Measurements from ENCODE around the gene RAB32. TPM values are rescaled to one million over a fixed set of nuclear protein-coding genes. Genes with fewer than 3 reads are reported as not detected.
"Not testable (repeated sequence)": the region's sequence is repeated elsewhere in the genome, so short reads cannot be mapped to it uniquely, and the experiment has no call there.

Gene RAB32
- 10.0 TPM for total RNA-seq

DNA sequence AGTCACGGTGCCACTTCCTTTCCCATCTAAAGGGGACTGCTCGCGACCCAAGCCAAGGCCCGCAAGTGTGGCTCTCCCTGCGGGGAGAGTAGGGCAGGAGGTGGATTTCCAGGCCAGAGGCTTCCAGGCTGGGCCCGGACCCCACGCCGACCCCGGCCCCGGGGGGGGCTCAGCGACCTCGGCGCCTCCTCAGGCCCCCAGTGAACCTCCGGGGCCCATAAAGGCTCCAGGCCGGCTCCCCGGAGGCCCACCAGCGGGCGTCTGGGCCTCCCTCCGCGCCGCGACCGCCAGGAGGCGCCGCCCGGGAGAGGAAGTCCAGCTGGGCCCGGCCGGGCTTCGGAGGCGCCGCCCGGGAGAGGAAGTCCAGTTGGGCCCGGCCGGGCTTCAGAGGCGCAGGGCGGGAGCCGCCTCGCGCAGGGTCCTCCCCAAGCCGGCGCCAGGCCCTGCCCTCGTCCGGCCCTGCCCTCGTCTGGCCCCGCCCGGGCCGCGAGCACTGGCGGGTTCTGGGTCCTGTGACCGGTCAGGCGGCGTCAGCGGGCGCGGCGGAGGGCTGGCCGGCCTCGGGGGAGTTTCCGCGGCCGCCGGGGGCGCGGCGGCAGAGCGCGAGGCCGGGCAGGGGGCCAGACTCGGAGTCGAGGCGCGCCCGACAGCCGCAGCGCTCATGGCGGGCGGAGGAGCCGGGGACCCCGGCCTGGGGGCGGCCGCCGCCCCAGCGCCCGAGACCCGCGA is at the start of gene RAB32:
Gene RAB32 (plus strand): TSS at position 623 of the 729 bp plus-strand sequence. CDS start 39 bp downstream, at position 662.
- DNase-seq, result peak; percentile 72

DNA sequence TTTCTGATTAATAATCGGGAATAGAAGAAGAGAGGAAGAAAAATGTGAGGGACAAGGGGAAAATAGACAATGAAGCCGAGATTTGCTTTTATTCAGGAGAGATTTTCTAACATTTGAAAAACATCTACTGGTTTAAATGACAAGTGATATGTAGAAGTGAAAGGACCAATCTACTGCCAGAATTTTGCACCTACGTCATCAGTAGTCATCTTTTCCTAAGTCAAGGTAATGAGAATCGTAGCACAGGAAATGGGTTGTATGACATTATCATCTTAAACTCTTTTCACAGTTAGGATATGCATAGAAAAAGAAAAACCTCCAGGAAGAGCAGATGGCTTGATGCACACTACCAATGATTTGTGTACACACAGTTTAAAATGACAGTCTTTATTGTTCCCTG is 45.3 kb upstream of the RAB32 start:
- no peak for DNase-seq

DNA sequence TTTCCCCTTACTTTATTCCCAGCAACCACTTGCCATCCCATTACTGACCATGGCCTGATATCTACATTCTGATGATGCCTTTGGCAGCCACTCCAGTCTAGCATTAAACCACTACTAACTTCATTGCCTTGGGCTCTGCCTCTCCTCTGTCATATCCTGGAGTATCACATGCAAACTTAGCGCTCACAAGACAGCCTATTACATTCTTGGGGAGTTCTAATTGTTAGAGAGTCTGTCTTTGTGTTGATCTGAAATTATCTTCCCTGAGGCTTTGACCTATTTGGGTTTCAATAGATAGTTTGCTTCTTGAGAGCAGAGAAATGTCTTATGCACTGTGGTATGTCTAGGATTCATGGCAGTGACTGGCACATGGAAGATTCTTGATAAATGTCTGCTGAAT is 40.5 kb upstream of the RAB32 start:
- no peak for DNase-seq

DNA sequence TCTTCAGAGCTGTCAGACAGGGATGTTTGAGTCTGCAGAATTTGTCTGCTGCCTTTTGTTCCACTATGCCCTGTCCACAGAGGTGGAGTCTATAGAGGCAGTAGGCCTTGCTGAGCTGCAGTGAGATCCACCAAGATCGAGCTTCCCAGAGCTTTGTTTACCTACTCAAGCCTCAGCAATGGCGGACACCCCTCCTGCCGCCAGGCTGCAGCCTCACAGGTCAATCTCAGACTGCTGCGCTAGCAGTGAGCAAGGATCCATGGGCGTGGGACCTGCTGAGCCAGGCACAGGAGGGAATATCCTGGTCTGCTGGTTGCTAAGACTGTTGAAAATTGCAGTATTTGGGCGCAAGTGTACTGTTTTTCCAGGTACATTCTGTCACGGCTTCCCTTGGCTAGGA is 28.4 kb upstream of the RAB32 start:
- no peak for DNase-seq

DNA sequence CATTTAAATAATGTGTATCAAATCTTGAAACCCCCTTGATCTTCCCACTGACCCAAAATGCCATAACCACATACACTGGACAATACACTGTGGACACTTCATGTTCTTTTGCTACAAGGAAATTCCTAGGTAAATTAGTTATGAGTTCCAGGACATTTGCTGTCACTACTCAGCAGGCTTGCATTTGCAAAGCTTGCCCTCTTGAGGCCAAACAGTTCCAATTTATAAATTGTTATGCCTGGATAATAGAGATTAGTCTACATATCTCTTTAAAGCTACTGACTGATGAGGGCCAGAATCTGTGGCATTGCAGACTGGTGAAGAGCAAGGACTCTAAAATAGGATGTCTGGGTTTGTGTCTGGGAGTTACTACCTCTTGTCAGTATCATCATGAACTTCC is 17.4 kb upstream of the RAB32 start:
- no peak for DNase-seq

DNA sequence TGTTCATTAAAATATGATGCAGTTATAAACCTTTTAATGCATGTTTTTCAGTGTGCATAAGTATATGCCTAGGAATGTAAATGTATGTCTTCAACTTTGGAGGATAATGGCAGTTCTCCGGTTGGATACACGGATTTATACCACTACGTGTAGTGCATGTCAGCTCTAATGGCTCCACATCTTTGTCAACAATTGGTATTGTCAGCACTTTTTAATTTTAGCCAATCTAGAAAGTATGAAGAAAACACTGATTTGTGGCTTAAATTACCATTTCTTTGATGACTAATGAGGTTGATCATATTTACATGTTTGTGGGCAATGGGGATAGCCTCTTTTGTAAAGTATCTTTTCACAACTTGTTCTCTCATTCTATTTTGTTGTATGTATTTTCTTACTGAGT is 10.9 kb upstream of the RAB32 start:
- DNase-seq, result no peak

DNA sequence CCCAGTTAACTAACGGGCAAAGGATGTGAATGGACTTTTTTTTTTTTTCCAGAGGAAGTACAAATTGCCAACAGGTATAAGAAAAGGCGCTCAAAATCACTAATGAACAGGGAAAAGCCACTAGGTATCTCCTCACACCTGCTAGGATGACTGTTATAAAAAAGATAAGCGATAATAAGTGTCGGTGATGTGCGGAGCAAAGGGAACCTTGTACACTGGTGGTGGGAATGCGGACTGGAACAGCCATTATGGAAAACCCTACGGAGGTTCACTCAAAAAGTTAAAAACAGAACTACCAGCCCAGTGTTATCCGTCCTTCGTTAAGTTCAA is 787 bp upstream of the RAB32 start:
- DNase-seq, result no peak

DNA sequence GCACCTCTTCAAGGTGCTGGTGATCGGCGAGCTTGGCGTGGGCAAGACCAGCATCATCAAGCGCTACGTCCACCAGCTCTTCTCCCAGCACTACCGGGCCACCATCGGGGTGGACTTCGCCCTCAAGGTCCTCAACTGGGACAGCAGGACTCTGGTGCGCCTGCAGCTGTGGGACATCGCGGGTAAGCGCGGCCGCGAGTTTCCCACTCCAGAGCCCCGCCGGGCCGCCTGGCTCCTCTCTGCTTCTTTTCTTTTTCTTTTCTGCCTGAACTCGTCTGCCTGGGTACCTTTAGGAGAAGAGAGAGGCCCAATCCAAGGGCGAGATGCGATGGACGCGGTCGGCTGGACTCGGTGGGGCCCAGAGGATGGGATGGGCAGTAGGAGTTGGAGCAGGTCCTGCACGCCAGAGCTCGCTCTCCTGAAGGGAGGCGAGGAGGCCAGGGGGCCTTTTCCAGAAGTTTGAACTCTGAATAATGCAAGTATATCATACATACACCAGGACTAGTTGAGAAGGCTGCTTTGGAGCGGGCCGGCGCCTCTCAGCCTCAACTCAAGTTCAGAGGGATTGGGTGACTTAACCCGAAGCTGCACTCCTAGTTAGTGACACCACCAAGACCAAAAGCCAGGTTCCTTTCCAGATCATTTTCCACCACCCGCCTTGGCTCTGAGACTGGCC is 445 bp downstream of the RAB32 start:
- DNase-seq, result no peak

DNA sequence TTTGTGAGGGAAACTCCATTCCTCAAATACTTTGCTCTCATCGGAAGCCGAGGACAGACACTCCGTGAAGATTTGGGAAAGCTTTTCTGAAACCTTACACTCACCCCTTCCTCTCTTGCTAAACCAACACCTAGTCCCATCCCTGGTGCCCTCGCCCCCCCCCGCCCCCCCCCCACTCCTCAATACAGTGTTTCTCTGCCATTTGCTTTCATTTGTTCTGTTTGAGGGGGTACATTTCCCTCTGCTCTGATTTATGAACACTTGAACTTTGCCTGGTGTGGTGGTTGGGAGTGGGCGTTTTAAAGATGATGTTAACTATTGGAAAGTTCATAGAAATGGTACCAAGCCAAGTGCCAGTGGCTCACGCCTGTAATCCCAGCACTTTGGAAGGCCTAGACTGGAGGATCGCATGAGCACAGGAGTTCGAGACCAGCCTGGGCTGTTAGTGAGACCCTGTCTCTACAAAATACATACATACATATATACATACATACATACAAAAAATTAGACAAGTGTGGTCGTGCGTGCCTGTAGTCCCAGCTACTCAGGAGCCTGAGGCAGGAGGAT is 1.1 kb downstream of the RAB32 start:
- DNase-seq, result no peak

DNA sequence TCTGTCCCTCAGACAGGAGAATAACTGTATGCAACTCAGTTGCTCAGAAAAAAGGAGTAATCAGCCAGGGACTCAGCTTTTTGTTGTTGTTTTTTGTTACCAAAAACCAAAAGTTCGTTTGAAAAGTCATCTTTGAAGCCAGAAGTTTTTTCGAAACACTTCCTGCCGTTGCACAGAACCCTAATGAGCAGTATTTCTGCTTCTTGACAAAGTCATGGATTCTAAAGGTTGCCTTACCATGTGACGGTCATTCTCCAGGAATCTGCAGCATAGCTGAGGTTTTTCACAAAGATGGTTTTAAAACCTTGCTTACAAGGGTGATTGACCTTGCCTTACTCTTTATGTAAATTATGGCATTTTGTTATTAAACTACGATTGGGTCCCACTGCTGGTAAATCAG is 1.9 kb downstream of the RAB32 start:
- DNase-seq, result no peak

DNA sequence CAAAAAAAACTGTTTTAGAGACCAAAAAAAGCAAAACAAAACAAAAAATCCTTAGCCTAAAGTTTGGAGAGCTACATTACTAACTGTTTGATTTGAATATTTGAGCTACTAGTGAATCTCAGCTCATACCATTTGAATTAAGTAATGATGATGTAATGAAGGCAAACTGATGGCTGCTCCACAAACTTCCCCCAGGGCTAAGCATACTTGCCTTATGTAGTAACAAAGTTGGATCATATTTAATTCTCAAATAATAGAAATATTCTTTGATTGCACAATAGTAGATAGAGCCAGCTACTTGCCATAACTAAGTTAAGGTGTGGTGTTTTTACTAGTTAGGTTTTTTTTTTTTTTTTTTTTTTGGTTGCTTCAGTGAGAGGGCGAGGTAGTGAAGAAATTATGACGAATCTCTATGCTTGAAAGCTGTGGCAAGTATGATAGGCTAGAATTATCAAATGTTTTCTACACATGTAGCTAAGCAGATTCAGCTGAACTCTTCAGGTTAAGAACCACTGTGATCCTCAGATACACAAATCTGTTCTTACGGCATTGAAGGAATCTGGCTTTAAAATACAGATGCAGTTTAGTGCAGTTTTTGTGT is 2.9 kb downstream of the RAB32 start:
- no peak for DNase-seq

DNA sequence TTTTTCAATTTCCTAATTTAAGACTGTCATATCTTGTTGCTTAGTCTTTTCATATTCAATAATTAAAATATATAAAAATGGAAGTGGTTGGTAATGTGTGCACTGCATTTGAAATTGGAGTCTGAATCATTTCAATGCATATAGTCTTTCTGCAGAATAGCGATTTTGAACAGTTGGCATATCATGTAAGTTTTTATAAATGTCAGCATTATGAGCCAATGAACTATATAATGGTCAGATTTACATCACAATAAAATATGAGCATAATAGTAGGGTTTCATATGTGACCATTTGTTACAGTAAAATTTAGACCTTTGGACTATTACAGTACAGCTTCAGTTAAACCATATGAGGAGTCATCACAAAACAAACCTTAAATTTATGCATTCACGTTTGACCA is 4.3 kb downstream of the RAB32 start:
- no peak for DNase-seq

DNA sequence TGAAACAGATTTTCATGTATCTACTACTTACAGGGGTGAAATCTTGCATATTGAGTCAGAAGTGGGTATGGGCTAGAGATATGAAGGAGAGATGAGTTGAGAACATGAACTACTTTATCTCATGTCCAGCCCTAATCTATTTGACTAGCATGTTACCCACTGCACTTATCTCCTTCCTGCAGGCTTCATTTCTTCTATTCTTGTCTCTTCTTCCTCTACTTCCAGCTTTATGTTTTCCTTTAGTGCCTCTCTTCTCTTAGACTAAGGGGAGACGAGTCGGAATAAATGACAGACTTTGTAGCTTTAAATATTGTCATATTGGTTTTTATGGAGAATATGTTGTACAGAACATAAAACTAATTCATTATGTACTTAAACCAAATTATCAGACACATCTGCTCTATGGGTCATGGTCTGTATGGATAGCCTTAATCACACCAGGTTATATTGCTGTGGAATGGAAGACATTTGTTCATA is 5.3 kb downstream of the RAB32 start:
- DNase-seq, result no peak

DNA sequence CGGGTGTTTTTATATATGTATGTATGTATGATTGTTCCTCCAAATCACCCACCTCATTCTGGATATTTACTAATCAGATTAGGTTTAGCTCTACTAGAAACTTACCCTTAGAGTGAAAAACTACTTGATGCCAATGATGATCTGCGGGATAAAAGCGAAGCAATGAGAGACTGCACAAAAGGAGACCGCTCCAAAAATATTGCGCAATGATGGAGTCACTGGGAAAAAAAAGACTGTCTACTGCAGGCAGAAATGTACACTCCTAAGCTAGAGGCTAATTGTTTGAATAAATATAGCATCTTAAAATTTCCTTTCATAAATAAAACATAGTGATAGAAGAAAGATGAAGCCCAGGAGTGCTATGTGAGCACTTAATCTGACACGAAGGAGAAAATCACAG is 7.3 kb downstream of the RAB32 start:
- no peak for DNase-seq

DNA sequence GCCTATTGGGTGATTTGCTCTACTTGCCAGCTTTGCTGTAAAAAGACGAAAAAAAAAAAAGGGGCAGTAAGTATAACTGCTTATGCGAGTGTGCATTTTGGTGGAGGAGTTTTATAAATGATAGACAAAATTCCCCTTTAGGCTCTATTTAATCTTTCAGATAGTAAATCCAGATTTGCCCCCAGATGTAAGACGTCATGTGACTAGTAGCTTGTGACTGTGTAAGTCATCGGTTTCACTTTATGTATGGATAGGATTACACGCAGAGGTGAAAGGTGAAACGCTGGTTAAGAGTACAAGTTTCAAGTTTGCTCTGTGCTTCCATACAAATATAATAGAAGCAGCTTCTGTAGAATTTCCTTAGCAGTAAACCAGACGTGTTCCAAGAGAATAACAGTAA is 7.9 kb downstream of the RAB32 start:
- no peak for DNase-seq

DNA sequence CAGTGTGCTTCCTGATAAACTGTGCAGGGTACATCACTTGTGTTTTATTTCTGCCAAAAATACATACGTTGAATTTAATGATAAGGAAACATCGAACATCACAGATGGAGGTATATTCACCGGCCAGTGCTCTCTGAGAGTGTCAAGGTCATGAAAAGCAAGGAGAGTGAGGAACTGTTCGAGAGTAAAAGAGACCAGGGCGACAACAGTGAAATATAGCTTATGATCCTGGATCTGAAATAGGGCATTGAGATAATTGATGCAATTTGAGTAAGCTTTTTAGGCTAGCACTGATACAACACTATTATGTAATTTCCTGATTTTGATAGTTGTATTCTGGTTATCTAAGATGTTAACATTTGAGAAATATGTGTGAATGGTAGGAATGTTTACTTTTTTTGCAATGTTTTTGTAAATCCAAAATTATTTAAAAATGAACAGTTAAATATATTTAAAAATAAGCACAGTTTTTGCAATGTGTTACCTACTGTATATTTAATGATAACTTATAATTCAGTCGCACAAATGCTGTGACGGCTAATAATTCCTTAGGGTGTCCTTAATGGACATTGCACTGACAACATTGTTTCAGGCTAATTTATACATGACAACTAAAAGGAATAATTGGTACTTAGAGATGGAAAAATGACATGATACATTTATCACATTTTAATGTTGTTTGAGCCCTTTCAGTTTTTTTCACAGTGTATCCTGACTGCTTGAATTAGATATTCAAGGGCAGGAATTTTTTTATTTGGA is 9.9 kb downstream of the RAB32 start:
- no peak for DNase-seq

DNA sequence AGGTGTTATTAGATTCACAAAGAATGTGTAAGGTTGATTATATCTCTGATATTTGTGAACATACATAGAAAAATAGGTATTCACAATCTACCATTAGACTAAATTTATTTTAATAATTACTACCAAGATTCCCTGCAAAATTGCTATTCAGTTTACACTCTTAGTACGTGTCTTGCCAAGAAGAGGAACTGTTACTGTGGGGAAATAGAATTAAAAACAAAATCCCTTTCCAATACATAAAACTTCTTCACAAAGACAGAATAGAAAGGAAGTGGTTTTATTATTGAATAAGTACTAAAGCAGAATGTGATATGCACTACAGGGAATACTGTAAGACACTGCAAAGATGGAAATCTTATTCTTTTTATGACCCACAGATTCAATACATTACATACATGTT is 17.0 kb downstream of the RAB32 start:
- DNase-seq, result no peak

DNA sequence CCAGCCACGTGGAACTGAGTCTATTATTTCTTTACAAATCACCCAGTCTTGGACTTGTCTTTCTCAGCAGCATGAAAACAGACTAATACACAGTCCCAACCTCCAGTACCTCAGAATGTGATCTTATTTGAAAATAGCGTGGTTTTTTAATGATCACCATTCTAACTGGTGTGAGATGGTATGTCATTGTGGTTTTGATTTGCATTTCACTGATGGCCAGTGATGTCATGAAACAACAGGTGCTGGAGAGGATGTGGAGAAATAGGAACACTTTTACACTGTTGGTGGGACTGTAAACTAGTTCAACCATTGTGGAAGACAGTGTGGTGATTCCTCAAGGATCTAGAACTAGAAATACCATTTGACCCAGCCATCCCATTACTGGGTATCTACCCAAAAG is 23.0 kb downstream of the RAB32 start:
- not testable (repeated sequence) for DNase-seq

DNA sequence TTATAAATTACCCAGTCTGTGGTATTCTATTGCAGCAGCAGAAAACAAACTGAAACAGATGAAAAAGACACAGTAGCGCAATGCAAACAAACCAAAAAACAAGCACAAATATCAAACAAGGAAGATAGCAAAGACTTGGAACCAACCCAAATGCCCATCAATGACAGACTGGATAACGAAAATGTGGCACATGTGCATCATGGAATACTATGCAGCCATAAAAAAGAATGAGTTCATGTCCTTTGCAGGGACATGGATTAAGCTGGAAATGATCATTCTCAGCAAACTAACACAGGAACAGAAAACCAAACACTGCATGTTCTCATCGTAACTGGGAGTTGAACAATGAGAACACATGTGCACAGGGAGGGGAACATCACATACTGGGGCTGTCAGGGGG is 25.0 kb downstream of the RAB32 start:
- not testable (repeated sequence) for DNase-seq

DNA sequence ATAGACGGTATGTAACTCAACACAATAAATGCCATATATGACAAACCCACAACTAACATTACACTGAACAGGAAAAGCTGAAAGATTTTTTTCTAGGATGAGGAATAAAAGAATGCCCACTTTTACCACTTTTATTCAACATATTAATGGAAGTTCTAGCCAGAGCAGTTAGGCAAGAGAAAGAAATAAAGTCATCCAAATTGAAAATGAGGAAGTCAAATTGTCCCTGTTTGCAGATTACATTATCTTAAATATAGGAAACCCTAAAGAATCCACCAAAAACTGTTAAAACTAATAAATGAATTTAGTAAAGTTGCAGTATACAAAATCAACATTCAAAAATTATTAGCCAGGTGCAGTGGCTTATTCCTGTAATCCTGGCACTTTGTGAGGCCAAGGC is 30.6 kb downstream of the RAB32 start:
- no peak for DNase-seq

DNA sequence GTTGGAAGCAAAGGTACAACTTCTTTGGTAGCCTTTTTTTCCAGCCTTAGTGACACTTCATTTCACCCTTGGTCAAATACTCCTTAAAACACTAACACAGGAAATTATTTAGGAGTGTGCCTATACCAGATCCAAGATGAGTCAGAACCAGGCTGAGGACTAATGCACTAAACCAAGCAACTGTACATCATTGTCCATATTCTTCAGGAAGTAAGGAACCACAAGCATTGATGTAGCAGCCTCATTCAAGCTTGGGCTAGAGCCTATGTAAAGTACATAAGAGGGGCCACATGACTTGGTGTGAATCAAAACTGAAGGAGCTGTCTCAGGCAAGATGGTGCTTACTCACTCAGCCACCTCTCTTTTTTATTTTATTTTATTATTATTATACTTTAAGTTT is 34.4 kb downstream of the RAB32 start:
- DNase-seq, result no peak

DNA sequence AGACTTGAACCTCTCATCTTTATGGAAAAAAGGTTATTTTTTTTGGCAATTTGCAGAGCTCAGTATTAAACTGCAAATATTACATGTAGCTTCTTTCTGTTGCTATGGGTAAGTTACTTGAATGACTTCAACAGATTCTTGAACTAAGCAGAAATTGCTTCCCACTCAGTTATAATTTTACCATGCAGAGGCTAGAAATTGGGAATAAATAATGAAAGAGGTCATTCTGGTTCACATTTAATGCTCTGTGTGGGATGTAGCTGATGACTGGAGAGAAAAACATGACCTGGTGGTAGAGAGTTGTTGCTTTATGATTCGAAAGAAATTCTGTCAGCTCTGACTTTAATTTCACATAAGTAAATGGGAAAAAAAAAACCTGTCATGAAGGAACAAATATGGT is 38.3 kb downstream of the RAB32 start:
- DNase-seq, result no peak

DNA sequence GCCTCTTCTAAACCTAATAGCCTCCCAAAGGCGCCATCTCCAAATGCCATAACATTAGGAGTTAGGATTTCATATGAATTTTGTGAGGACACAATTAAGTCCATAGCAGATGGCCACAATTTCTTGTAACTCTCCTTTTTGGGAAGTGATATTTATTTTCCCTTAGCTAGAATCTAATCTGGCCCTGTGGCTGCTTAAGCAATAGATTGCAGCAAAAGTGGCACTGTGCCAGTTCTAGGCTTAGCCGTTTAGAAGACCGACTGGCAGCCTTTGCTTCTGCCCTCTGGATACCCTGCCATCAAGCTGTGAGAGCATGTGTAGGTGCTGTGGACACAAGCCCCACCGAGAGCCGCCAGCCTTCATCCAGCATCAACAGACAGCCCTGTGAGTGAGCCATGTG is 39.2 kb downstream of the RAB32 start:
- no peak for DNase-seq

All from occipital lobe (tissue), 2 donors.